NCI-H82 (cell line): Measurements from ENCODE around the gene PCDHB11.
A peak's percentile ranks its signal among the peaks of the same experiment; 100 is the strongest.
"Not testable (repeated sequence)": the region's sequence is repeated elsewhere in the genome, so short reads cannot be mapped to it uniquely, and the experiment has no call there.

Source experiments
- DNase-seq: peaks from one replicate; lab custom pipeline; 2025; lab: John Stamatoyannopoulos, UW

PCDHB11 gene

GRCh38 chr5:141241496-141241895, 42.1 kb downstream of the PCDHB11 start:
- DNase-seq = no peak

DNA sequence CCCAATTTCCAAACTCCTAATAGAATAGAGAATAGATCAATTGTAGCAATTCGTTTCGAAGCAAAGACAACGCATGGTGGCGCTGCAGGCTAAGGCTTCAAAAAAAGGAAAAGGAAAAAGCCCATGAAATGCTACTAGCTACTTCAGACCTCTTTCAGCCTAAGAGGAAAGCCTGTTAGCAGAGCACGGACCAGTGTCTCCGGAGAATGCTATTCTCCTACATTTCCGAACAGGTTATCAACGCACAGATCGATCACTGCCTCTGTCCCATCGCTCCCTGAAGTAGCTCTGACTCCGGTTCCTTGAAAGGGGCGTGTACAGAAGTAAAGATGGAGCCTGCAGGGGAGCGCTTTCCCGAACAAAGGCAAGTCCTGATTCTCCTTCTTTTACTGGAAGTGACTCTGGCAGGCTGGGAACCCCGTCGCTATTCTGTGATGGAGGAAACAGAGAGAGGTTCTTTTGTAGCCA, 45.9 kb downstream of the PCDHB11 start, which contains the start of gene PCDHB15:
TSS of gene PCDHB15 (plus strand) at position 146 of the 468 bp plus-strand sequence. CDS start at position 330, 184 bp downstream.
- DNase-seq = peak; percentile 56

DNA sequence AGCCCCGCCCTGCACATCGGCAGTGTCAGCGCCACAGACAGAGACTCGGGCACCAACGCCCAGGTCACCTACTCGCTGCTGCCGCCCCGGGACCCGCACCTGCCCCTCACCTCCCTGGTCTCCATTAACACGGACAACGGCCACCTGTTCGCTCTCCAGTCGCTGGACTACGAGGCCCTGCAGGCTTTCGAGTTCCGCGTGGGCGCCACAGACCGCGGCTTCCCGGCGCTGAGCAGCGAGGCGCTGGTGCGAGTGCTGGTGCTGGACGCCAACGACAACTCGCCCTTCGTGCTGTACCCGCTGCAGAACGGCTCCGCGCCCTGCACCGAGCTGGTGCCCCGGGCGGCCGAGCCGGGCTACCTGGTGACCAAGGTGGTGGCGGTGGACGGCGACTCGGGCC, 47.5 kb downstream of the PCDHB11 start:
- DNase-seq = not testable (repeated sequence)

DNA sequence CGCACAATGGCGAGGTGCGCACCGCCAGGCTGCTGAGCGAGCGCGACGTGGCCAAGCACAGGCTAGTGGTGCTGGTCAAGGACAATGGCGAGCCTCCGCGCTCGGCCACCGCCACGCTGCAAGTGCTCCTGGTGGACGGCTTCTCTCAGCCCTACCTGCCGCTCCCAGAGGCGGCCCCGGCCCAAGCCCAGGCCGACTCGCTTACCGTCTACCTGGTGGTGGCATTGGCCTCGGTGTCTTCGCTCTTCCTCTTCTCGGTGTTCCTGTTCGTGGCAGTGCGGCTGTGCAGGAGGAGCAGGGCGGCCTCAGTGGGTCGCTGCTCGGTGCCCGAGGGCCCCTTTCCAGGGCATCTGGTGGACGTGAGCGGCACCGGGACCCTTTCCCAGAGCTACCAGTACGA, 48.0 kb downstream of the PCDHB11 start:
- not testable (repeated sequence) for DNase-seq

DNA sequence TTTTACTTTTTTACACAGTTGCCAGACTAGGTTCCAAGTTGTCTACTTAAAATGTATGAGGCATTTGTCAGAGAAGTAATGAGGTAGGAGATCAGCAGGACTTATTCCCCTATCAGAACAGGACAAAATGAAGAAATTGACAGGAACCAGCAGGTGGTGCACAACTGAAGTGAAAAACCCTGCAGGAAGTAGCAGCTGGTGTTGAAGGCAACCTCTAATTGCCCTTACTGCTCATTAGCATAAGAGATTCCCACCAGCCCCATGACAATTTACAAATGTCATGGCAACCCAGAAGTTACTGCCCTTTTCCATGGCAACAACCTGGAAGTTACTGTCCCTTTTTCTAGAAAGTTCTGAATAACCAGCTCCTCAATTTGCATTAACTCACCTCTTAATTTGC, 51.1 kb downstream of the PCDHB11 start:
- no peak for DNase-seq
